Calu3 (cell line): ENCODE measurements around the gene WFDC5. TPM values are rescaled to one million over a fixed set of nuclear protein-coding genes. Genes with fewer than 3 reads are reported as not detected.
"Not testable (repeated sequence)": the region's sequence is repeated elsewhere in the genome, so short reads cannot be mapped to it uniquely, and the experiment has no call there.

ENCODE experiments used
- BruUV-seq: library from RNA; stranded (reverse); fragments of 400-500 nt; replicated peaks from 2 replicates; lab custom pipeline; 2021; lab: Mats Ljungman, UMichigan
- CTCF ChIA-PET: fragments of 300-600 bp; sonication (Branson Sonifier 250); formaldehyde crosslinking; loops from one replicate; lab custom pipeline; 2022; ENCODE audit warnings: antibody characterized with exemption; lab: Charles Lee
- DNase-seq: peaks from one replicate; pipeline ENCODE4 v3.0.0; 2022
- H3K27ac Mint-ChIP-seq: one replicate; pipeline ENCODE4 v1.8.0; 2022; ENCODE audit warnings: mixed read lengths; ENCODE audit not compliant: unreplicated experiment
- H3K27me3 Mint-ChIP-seq: one replicate; pipeline ENCODE4 v1.8.0; 2022; ENCODE audit warnings: mixed read lengths; ENCODE audit not compliant: unreplicated experiment
- H3K36me3 Mint-ChIP-seq: one replicate; pipeline ENCODE4 v1.8.0; 2022; ENCODE audit warnings: mild to moderate bottlenecking, moderate library complexity, mixed read lengths; ENCODE audit not compliant: insufficient read depth, unreplicated experiment
- H3K4me1 Mint-ChIP-seq: one replicate; pipeline ENCODE4 v1.8.0; 2022; ENCODE audit warnings: mild to moderate bottlenecking, low read depth, mixed read lengths; ENCODE audit not compliant: unreplicated experiment
- H3K4me3 Mint-ChIP-seq: one replicate; pipeline ENCODE4 v1.8.0; 2022; ENCODE audit warnings: mild to moderate bottlenecking, low read depth, moderate library complexity, mixed read lengths; ENCODE audit not compliant: unreplicated experiment
- H3K9me3 Mint-ChIP-seq: one replicate; pipeline ENCODE4 v1.8.0; 2022; ENCODE audit warnings: low read depth, mixed read lengths; ENCODE audit not compliant: unreplicated experiment
- intact Hi-C: fragments of 100-400 bp; cut with micrococcal nuclease; formaldehyde crosslinking; loops from one replicate; pipeline ENCODE4 v1.10.0; 2022; ENCODE audit not compliant: unreplicated experiment
- total RNA-seq: library from RNA; stranded (reverse); gene quantifications from 2 replicates; pipeline ENCODE4 v1.2.3, GENCODE V29; 2022
- TF ChIP-seq, protein P1 (sequence below): fragments of 200-600 bp; IDR thresholded peaks from one replicate; pipeline ENCODE4 v1.8.0; 2022; ENCODE audit warnings: antibody characterized with exemption; ENCODE audit not compliant: unreplicated experiment

Gene WFDC5
- total RNA-seq, 1 experiment from 2014 or later = not detected

DNA sequence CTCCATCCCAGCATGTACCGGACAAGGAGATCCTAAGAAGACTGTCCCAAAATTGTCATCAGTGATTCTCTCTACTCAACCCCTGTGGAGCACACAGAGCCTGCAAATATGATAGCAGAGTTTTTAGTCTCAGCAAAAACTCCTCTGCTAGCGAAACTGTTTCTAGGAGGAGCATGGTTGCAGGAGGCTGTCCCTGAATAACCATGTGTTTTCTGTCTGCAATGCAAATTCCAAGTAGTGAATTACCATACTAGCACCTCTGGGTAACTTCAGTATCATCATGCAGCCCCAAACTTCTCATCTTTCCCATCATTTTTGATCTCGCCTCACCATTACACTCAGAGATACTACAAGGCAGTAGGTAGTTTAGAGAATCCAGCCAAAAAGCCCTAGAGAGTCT lies 34.1 kb upstream of the WFDC5 start:
- TF ChIP-seq, protein P1, sequence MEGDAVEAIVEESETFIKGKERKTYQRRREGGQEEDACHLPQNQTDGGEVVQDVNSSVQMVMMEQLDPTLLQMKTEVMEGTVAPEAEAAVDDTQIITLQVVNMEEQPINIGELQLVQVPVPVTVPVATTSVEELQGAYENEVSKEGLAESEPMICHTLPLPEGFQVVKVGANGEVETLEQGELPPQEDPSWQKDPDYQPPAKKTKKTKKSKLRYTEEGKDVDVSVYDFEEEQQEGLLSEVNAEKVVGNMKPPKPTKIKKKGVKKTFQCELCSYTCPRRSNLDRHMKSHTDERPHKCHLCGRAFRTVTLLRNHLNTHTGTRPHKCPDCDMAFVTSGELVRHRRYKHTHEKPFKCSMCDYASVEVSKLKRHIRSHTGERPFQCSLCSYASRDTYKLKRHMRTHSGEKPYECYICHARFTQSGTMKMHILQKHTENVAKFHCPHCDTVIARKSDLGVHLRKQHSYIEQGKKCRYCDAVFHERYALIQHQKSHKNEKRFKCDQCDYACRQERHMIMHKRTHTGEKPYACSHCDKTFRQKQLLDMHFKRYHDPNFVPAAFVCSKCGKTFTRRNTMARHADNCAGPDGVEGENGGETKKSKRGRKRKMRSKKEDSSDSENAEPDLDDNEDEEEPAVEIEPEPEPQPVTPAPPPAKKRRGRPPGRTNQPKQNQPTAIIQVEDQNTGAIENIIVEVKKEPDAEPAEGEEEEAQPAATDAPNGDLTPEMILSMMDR = no peak
- BruUV-seq = no TSS peak
- no peak overlapping the region for H3K4me3 Mint-ChIP-seq
- no peaks in the 10 kb centered on the region for H3K36me3 Mint-ChIP-seq
- DNase-seq = no peak
- no peak overlapping the region for H3K27ac Mint-ChIP-seq
- H3K27me3 Mint-ChIP-seq = peaks cover 100% of the 10 kb centered on the region
- no peaks in the 10 kb centered on the region for H3K4me1 Mint-ChIP-seq
- intact Hi-C loops = no loop called here
- CTCF ChIA-PET = no interaction called here
- H3K9me3 Mint-ChIP-seq = no peaks in the 10 kb centered on the region

DNA sequence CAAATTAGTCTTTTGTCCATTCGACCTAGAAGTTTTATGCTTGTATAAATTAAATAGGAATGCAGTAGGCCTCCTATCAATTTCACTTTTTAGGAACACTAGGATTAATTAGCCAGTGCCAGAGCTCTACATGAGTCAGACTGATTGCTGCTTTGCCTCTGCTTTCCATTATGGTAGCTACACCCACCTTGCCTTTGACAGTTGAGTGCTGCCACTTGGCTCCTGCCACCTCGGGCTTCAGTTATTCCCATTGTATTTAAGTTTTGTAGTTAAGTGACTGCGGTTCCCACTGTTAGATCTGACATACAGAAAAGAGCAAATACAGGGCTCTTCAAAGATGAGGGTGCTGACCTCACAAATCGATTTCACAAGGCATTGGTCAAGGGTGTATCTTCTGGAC lies 25.9 kb upstream of the WFDC5 start:
- no peak overlapping the region for H3K27ac Mint-ChIP-seq
- intact Hi-C loops = no loop called here
- peaks cover 39% of the 10 kb centered on the region for H3K27me3 Mint-ChIP-seq
- DNase-seq = no peak
- no peaks in the 10 kb centered on the region for H3K36me3 Mint-ChIP-seq
- no peaks in the 10 kb centered on the region for H3K9me3 Mint-ChIP-seq
- no peaks in the 10 kb centered on the region for H3K4me1 Mint-ChIP-seq
- H3K4me3 Mint-ChIP-seq = no peak overlapping the region
- BruUV-seq = no TSS peak
- TF ChIP-seq, protein P1 = no peak
- CTCF ChIA-PET = interaction anchor here (3.1 kb wide), 1 partner anchor 89 kb away, joined by 55 read pairs; no protein-coding TSS in a partner anchor

GRCh38 chr20:45139733-45140375 lies 24.9 kb upstream of the WFDC5 start:
- intact Hi-C loops = loop anchor here (1.0 kb wide), 2 partner anchors 89 to 153 kb away; no protein-coding TSS in a partner anchor
- CTCF ChIA-PET = interaction anchor here (0.6 to 3.1 kb wide), 9 partner anchors 10 to 154 kb away, joined by 3 to 55 read pairs (median 8); no protein-coding TSS in a partner anchor
- H3K36me3 Mint-ChIP-seq, DNase-seq, BruUV-seq, H3K4me1 Mint-ChIP-seq, H3K9me3 Mint-ChIP-seq, H3K27ac Mint-ChIP-seq, H3K4me3 Mint-ChIP-seq: not testable (repeated sequence)
- peaks cover 29% of the 10 kb centered on the region for H3K27me3 Mint-ChIP-seq

GRCh38 chr20:45138561-45139300 lies 23.8 kb upstream of the WFDC5 start:
- TF ChIP-seq, protein P1 = peak; percentile 99
- BruUV-seq = no TSS peak

More at GRCh38 chr20:45138561-45139300, 23.8 kb upstream of the WFDC5 start:
- Mint-ChIP-seq H3K9me3 (no peaks in the 10 kb centered on the region), H3K27ac (no peak overlapping the region), H3K4me1 (no peaks in the 10 kb centered on the region), H3K4me3 (no peak overlapping the region), H3K36me3 (no peaks in the 10 kb centered on the region), H3K27me3 (peaks cover 18% of the 10 kb centered on the region)
- CTCF ChIA-PET = interaction anchor here (0.6 to 3.1 kb wide), 18 partner anchors 8 to 155 kb away, joined by 3 to 55 read pairs (median 4); partner anchors contain the start of gene PI3
- peak; percentile 90 for DNase-seq
- intact Hi-C loops = loop anchor here (1.0 kb wide), 2 partner anchors 91 to 155 kb away; no protein-coding TSS in a partner anchor
